Stomach smooth muscle (tissue), 2 donors: ENCODE data around the gene ASCL4.

Experiments used
- H3K27ac ChIP-seq: one replicate; pipeline ENCODE4 v1.7.0; 2013; ENCODE audit warnings: mild to moderate bottlenecking, low read length, inconsistent platforms
- H3K27me3 ChIP-seq, 2 donors: one replicate each; pipeline ENCODE4 v1.7.0; 2013; ENCODE audit warnings: low read length in 2 of 2; ENCODE audit not compliant: insufficient read depth in 2 of 2, control insufficient read depth in 1 of 2
- H3K36me3 ChIP-seq, 2 donors: one replicate each; pipeline ENCODE4 v1.7.0; 2013; ENCODE audit warnings: low read length in 2 of 2; ENCODE audit not compliant: control insufficient read depth in 2 of 2, insufficient read depth in 2 of 2
- H3K4me1 ChIP-seq: one replicate; pipeline ENCODE4 v1.7.0; 2013; ENCODE audit warnings: low read length; ENCODE audit not compliant: control insufficient read depth, insufficient read depth
- H3K4me3 ChIP-seq, 2 donors: one replicate each; pipeline ENCODE4 v1.7.0; 2013; ENCODE audit warnings: low read length in 2 of 2
- H3K9ac ChIP-seq, 2 donors: one replicate each; pipeline ENCODE4 v1.7.0; 2013; ENCODE audit warnings: low read length in 2 of 2, mild to moderate bottlenecking in 1 of 2
- H3K9me3 ChIP-seq, 2 donors: one replicate each; pipeline ENCODE4 v1.7.0; 2013; ENCODE audit warnings: low read length in 2 of 2; ENCODE audit not compliant: control insufficient read depth in 2 of 2
- donor health status: healthy.
- donor health status: Pancreatic carcinoma.

Gene ASCL4

GRCh38 chr12:107759410-107759809 lies 15.1 kb upstream of the ASCL4 start:
- H3K27ac ChIP-seq: no peak overlapping the region
- peaks cover 12 to 17% of the 10 kb centered on the region in 2 donors for H3K36me3 ChIP-seq
- H3K4me1 ChIP-seq: peaks cover 24% of the 10 kb centered on the region
- no peaks in the 10 kb centered on the region for H3K27me3 ChIP-seq
- H3K9ac ChIP-seq: peak overlapping the region in 1 of 2 donors; percentile 59
- H3K4me3 ChIP-seq: peak overlapping the region; percentile 65 to 86
- no peaks in the 10 kb centered on the region for H3K9me3 ChIP-seq

- Histone ChIP-seq H3K27me3 (no peaks in the 10 kb centered on the region), H3K27ac (no peak overlapping the region)
Measured at GRCh38 chr12:107760207-107760808, 14.2 kb upstream of the ASCL4 start.

GRCh38 chr12:107760809-107761501 lies 13.5 kb upstream of the ASCL4 start, which contains the start of gene PRDM4:
PRDM4 (minus strand) TSS chr12:107761137; CDS start chr12:107760515, 622 bp downstream.
- no peaks in the 10 kb centered on the region for H3K27me3 ChIP-seq
- H3K9ac ChIP-seq: peak within 1 kb of the TSS; percentile 59 to 78
- H3K4me3 ChIP-seq: peak within 1 kb of the TSS; percentile 77 to 86
- no peaks in the 10 kb centered on the region for H3K9me3 ChIP-seq
- H3K4me1 ChIP-seq: peaks cover 24% of the 10 kb centered on the region
- H3K36me3 ChIP-seq: peaks cover 7 to 10% of the 10 kb centered on the region in 2 donors
- H3K27ac ChIP-seq: no peak within 1 kb of the TSS

More at GRCh38 chr12:107760207-107760808, 14.2 kb upstream of the ASCL4 start:
- Histone ChIP-seq H3K9me3 (no peaks in the 10 kb centered on the region), H3K36me3 (peaks cover 7 to 13% of the 10 kb centered on the region in 2 donors), H3K4me3 (peak overlapping the region; percentile 65 to 86), H3K9ac (peak overlapping the region; percentile 59 to 78), H3K4me1 (peaks cover 24% of the 10 kb centered on the region)

GRCh38 chr12:107761502-107761904 lies 13.0 kb upstream of the ASCL4 start:
- Histone ChIP-seq H3K27ac (no peak overlapping the region), H3K9me3 (no peaks in the 10 kb centered on the region), H3K4me1 (peaks cover 24% of the 10 kb centered on the region), H3K9ac (peak overlapping the region; percentile 44 to 77), H3K27me3 (no peaks in the 10 kb centered on the region), H3K36me3 (peaks cover 3 to 4% of the 10 kb centered on the region in 2 donors), H3K4me3 (peak overlapping the region; percentile 77 to 86)

GRCh38 chr12:107762874-107763273 lies 11.6 kb upstream of the ASCL4 start:
- no peaks in the 10 kb centered on the region for H3K36me3 ChIP-seq
- peaks cover 24% of the 10 kb centered on the region for H3K4me1 ChIP-seq

GRCh38 chr12:107764626-107765025 lies 9.9 kb upstream of the ASCL4 start:
- Histone ChIP-seq H3K9ac (no peak overlapping the region), H3K9me3 (no peaks in the 10 kb centered on the region), H3K4me1 (peaks cover 14% of the 10 kb centered on the region), H3K27me3 (no peaks in the 10 kb centered on the region), H3K36me3 (no peaks in the 10 kb centered on the region), H3K4me3 (no peak overlapping the region), H3K27ac (no peak overlapping the region)

More at GRCh38 chr12:107762874-107763273, 11.6 kb upstream of the ASCL4 start:
- H3K4me3 ChIP-seq: no peak overlapping the region
- no peaks in the 10 kb centered on the region for H3K27me3 ChIP-seq
- H3K9ac ChIP-seq: no peak overlapping the region
- H3K9me3 ChIP-seq: no peaks in the 10 kb centered on the region
- H3K27ac ChIP-seq: no peak overlapping the region

GRCh38 chr12:107765316-107765715 lies 9.2 kb upstream of the ASCL4 start:
- no peaks in the 10 kb centered on the region for H3K27me3 ChIP-seq
- H3K9ac ChIP-seq: no peak overlapping the region
- peaks cover 7% of the 10 kb centered on the region for H3K4me1 ChIP-seq
- no peaks in the 10 kb centered on the region for H3K9me3 ChIP-seq
- H3K36me3 ChIP-seq: no peaks in the 10 kb centered on the region
- no peak overlapping the region for H3K27ac ChIP-seq
- no peak overlapping the region for H3K4me3 ChIP-seq

GRCh38 chr12:107767466-107767865 lies 7.0 kb upstream of the ASCL4 start:
- Histone ChIP-seq H3K27ac (no peak overlapping the region), H3K9ac (no peak overlapping the region), H3K4me1 (no peaks in the 10 kb centered on the region), H3K4me3 (no peak overlapping the region), H3K9me3 (no peaks in the 10 kb centered on the region), H3K36me3 (no peaks in the 10 kb centered on the region), H3K27me3 (no peaks in the 10 kb centered on the region)

- H3K36me3 ChIP-seq: no peaks in the 10 kb centered on the region
- no peaks in the 10 kb centered on the region for H3K9me3 ChIP-seq
- H3K27me3 ChIP-seq: peaks cover 12 to 30% of the 10 kb centered on the region in 2 donors
- H3K4me3 ChIP-seq: peak overlapping the region in 1 of 2 donors; percentile 8
- H3K9ac ChIP-seq: no peak overlapping the region
- H3K27ac ChIP-seq: no peak overlapping the region
- peaks cover 5% of the 10 kb centered on the region for H3K4me1 ChIP-seq
Measured at GRCh38 chr12:107775093-107775721, 703 bp downstream of the ASCL4 start.

- peaks cover 5% of the 10 kb centered on the region for H3K4me1 ChIP-seq
- no peak overlapping the region for H3K9ac ChIP-seq
- H3K4me3 ChIP-seq: no peak overlapping the region
- H3K27ac ChIP-seq: no peak overlapping the region
- H3K27me3 ChIP-seq: peaks cover 12 to 30% of the 10 kb centered on the region in 2 donors
- H3K36me3 ChIP-seq: no peaks in the 10 kb centered on the region
- H3K9me3 ChIP-seq: peaks cover 0 to 2% of the 10 kb centered on the region in 2 donors
Measured at GRCh38 chr12:107776171-107776570, 1.7 kb downstream of the ASCL4 start.
